ACC112 (cell line): ENCODE data around the gene WRAP73.

Source experiments
- H2AFZ ChIP-seq: fragments of 200-600 bp; sonication (generic); one replicate; pipeline ENCODE4 v1.6.0; 2017; ENCODE audit warnings: antibody characterized with exemption, low read length; ENCODE audit not compliant: unreplicated experiment
- H3K27ac ChIP-seq: fragments of 200-600 bp; sonication (generic); 2 replicates; pipeline ENCODE4 v1.5.1; 2014; ENCODE audit warnings: low read depth, mild to moderate bottlenecking, antibody characterized with exemption, low read length, moderate library complexity
- H3K27me3 ChIP-seq: fragments of 200-600 bp; sonication (generic); 2 replicates; pipeline ENCODE4 v1.6.1; 2014; ENCODE audit warnings: mild to moderate bottlenecking, antibody characterized with exemption, low read length, moderate library complexity, mixed read lengths; ENCODE audit not compliant: insufficient read depth
- H3K36me3 ChIP-seq: fragments of 200-600 bp; sonication (generic); 2 replicates; pipeline ENCODE4 v1.6.1; 2016; ENCODE audit warnings: mild to moderate bottlenecking, antibody characterized with exemption, low read length, moderate library complexity, mixed read lengths; ENCODE audit not compliant: insufficient read depth
- H3K4me1 ChIP-seq: fragments of 200-600 bp; sonication (generic); one replicate; pipeline ENCODE4 v1.6.1; 2016; ENCODE audit warnings: low read length, mixed read lengths; ENCODE audit not compliant: insufficient read depth, unreplicated experiment, control insufficient read depth
- H3K4me3 ChIP-seq: fragments of 200-600 bp; sonication (generic); 2 replicates; pipeline ENCODE4 v1.5.1; 2014; ENCODE audit warnings: mild to moderate bottlenecking, low read depth, low read length
- H3K79me2 ChIP-seq: fragments of 200-600 bp; sonication (generic); one replicate; pipeline ENCODE4 v1.6.0; 2016; ENCODE audit warnings: low read length; ENCODE audit not compliant: control insufficient read depth, unreplicated experiment, insufficient read depth

Gene WRAP73

DNA sequence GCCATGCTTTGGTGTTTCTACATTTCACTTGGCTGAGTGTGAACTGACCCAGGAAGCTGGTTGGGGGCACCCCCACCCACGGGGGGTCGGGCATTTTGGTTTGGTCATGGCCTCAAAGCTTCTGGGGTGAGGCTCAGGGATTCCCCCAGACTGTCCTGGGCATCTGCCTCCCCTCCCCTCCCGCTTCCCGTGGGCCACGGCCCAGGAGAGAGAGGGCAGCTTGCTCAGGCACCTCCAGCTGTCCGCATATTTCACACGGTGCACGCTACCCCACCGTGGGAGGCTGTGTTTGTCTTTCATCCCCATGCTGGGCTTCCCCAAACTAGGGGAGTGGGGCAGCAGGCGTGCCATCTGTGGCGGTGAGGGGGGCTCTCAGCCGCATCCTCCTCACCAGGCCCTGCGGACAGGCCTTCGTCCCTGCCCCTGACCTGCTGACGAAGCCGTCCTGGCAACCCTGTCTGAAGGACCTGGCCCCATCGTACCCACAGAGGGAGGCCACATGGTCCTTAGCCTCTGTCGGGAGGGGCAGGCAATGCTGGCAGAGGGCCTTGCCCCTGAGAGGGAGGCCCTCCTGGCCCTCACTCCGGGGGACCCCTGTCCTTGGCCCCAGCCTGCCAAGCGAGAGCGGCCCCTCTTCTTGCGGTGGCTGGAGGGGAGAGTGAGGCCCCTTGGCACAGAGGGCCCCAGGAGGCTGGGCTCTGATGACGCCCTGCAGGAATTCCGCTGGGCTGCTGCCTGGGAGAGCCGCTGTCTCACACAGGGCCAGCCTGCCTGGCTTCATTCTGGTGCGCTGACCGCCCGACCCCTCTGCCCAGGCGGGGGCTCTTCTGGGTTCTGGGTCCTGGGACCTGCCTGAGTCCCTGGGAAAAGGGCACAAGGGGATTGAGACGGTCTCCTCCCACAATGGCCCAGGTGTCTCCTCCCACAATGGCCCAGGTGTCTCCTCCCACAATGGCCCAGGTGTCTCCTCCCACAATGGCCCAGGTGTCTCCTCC lies 24.5 kb upstream of the WRAP73 start:
- Histone ChIP-seq H3K4me3 (no peak overlapping the region), H3K36me3 (no peaks in the 10 kb centered on the region), H3K27ac (no peak overlapping the region), H3K4me1 (no peaks in the 10 kb centered on the region), H3K27me3 (no peaks in the 10 kb centered on the region), H3K79me2 (no peaks in the 10 kb centered on the region), H2AFZ (no peak overlapping the region)

DNA sequence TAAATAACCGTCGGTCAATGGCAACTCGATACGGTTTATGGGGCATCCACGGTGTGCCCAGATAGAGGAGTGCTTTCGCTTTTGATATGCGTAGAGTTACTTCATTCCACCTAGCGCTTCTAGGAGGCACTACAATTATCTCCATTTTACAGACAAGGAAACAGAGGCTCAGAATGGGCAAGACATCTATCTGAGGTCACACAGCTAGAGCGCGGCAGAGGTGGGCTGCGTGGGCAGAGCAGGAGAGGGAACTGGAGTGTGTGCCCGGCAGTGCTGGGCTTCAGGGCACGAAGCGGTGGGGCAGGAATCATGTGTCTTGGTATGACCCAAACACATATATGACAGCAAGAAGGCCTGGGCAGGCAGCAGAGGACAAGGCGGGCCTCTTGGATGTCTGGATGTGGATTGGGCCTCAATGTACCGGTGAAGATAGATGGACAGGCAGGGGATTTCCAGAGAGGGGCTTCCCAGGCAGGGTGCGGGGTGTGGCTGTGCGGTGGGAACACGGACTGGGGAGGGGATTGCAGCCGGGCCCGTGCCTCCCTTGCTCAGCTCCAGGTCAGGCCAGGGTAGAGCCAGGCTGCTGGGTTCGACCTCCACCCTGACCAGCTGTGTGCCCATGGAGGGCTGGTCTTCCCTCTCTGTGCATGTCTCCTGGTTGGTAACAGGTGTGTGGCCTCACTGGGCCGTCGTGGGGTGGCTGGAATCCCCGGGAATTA lies 23.6 kb upstream of the WRAP73 start:
- Histone ChIP-seq H3K79me2 (no peaks in the 10 kb centered on the region), H3K4me1 (peaks cover 7% of the 10 kb centered on the region), H3K36me3 (no peaks in the 10 kb centered on the region), H3K27me3 (no peaks in the 10 kb centered on the region), H3K27ac (no peak overlapping the region), H3K4me3 (no peak overlapping the region), H2AFZ (no peak overlapping the region)

DNA sequence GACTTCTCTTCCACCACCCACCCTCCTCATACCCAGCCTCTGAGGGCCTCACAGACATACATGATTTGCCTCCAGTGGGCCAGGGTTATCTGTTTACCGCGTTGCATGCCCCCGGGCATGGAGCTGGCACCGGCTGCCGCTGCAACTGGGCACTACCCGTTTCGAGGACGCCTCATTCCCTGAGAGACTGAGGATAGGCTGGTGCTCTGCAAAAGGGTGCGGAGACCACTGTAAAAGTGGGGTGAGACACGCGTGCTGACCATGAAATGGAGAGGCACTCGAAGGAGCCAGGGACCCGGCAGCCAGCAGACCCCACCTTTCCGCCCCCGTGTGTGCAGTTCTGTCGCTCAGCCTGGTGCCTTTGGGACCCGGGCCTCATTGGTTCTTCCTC lies 23.1 kb upstream of the WRAP73 start:
- Histone ChIP-seq H3K79me2 (no peaks in the 10 kb centered on the region), H3K4me1 (peaks cover 9% of the 10 kb centered on the region), H3K36me3 (no peaks in the 10 kb centered on the region), H3K4me3 (no peak overlapping the region), H3K27me3 (no peaks in the 10 kb centered on the region), H3K27ac (no peak overlapping the region), H2AFZ (no peak overlapping the region)

DNA sequence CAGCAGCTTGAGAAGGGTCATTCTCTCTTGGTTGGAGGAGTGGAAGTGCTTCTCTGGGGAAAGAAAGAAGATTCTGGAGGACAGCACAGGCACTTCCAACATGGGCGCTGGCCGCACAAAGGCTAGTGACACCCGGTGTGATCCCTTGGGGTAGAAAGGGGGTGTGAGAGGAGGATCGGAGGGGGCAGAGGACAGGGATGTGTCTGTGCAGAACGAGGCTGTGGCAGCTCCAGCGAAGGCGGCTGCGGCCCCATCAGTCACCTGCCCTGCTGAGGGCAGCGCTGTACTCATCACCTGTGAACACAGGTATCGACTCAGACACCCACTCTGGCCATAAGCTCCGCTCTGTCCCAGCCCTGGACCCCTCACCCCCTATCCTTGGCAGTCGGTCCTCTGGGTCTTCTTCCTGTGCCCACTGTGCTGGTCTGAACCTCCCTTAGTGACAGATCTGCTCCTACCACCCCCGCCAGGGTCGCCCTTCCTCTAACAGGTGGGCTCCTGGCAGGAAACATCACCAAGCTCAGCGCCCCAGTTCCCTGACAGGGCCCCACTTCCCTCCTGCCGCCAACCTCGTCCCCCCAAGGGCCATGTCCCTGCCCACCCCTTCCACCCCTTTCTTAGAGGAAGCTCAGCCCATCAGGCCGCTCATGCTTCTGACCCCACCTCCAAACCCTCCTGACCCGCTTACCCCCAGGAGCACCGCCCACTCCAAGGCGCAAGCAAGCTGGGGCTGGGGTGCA lies 22.5 kb upstream of the WRAP73 start:
- H3K79me2 ChIP-seq = no peaks in the 10 kb centered on the region
- H3K27me3 ChIP-seq = no peaks in the 10 kb centered on the region
- no peak overlapping the region for H2AFZ ChIP-seq
- H3K4me1 ChIP-seq = peaks cover 9% of the 10 kb centered on the region
- no peak overlapping the region for H3K4me3 ChIP-seq
- H3K36me3 ChIP-seq = no peaks in the 10 kb centered on the region
- no peak overlapping the region for H3K27ac ChIP-seq

DNA sequence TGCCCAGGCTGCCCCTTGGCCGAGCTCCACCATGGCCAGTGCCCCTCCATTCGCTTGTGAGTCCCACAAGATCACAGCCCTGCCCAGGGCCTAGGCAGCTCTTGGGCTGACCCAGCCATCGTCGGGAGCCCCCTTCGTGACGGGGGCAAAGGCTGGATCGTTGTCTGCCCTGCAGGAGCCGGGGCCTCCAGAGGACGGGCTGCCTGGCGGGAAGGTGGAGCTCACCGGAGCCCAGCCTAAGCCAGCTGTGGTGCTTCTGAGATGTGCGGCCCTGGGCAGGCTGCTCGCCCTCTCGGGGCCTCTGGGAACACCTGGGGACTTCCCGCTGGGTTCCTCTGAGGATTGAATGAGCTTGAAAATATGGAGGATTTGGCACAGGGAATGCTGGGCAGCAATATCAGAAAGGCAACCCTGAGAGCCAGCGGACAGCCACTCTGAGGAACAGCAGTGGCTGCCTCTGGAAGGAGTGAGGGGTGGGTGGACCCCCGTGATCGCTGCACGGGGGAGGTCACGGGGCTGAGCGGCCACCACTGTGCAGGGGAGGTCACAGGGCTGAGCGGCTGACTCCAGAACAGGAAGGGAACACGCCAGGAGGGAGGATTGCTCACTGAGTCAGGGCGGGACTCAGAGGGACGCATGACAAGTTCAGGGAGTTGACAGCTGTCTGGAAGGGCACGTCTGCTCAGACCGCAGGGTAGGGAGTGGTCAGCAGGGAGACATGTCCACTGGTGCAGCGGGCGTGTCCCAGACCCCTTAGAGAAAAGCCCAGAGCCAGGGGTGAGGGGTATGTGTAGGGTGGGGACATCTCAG lies 21.7 kb upstream of the WRAP73 start:
- Histone ChIP-seq H3K27ac (no peak overlapping the region), H3K27me3 (no peaks in the 10 kb centered on the region), H2AFZ (no peak overlapping the region), H3K4me3 (no peak overlapping the region), H3K36me3 (no peaks in the 10 kb centered on the region), H3K4me1 (peaks cover 15% of the 10 kb centered on the region), H3K79me2 (no peaks in the 10 kb centered on the region)

DNA sequence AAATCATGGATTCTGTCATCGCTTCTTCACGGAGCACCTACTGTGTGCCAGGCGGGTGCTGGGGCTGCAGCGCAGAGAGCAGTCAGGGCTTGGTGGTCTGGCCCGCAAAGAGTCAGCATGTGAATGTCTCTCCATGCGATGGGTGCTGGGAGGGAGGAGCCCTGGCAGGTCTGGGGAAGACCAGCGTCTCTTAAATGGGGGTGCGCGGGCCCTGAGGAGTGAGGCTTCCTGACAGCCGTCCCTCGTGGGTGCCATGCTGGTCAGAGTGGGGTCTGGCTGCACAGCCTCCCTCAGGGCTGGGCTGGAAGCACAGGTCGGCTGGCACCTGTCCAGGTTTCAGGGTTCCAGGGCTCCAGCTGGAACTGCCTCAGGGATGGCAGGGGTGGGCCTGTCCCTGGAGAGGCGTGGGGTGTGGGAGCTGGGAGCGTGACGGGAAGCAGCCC lies 20.9 kb upstream of the WRAP73 start:
- Histone ChIP-seq H3K27me3 (no peaks in the 10 kb centered on the region), H3K36me3 (no peaks in the 10 kb centered on the region), H3K79me2 (no peaks in the 10 kb centered on the region), H3K4me3 (no peak overlapping the region), H3K27ac (no peak overlapping the region), H2AFZ (no peak overlapping the region), H3K4me1 (peaks cover 20% of the 10 kb centered on the region)

DNA sequence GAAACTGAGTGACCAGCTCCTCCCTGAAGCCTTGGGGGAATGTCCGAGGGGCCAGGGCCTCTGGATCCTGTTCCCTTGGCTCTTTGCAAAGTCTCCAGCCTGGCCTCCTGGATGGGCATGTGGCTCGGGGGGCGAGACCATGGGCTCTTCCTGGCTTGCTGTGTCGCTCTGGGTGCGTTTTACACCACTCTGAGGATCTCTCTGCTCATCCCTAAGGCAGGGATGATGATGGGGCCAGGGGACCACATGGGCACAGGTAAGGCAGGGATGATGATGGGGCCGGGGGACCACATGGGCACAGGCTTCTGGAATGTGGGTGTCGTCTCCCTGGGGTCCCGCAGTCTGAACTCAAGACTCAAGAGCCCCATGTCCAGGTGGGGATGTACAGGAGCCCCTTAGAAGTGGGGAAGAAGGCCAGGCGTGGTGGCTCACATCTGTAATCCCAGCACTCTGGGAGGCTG lies 20.1 kb upstream of the WRAP73 start:
- H3K79me2 ChIP-seq = no peaks in the 10 kb centered on the region
- H3K27ac ChIP-seq = no peak overlapping the region
- no peak overlapping the region for H2AFZ ChIP-seq
- no peaks in the 10 kb centered on the region for H3K36me3 ChIP-seq
- no peak overlapping the region for H3K4me3 ChIP-seq
- peaks cover 20% of the 10 kb centered on the region for H3K4me1 ChIP-seq
- no peaks in the 10 kb centered on the region for H3K27me3 ChIP-seq

DNA sequence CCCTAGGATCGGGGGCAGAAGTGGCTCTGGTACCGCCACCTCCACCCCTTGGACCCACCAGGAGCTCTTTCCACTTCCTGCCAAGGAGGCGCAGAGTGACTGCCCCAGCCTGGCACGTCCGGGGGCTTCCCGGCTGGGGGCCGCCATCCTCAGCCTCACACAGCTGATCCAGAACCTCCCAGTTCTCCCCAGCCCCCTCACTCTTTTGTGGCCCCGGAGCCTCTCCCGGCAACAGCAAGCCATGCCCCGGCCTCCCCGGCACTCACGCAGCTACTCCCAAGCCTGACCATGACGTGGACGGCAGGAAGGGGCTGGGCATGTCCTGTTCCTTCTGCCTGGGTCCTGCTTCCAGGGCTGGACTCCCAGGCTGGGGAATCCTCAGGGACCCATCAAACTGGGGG lies 19.5 kb upstream of the WRAP73 start:
- H3K4me3 ChIP-seq = no peak overlapping the region
- H3K27me3 ChIP-seq = no peaks in the 10 kb centered on the region
- H3K27ac ChIP-seq = no peak overlapping the region
- H3K36me3 ChIP-seq = no peaks in the 10 kb centered on the region
- no peak overlapping the region for H2AFZ ChIP-seq
- H3K79me2 ChIP-seq = no peaks in the 10 kb centered on the region
- H3K4me1 ChIP-seq = peaks cover 20% of the 10 kb centered on the region

DNA sequence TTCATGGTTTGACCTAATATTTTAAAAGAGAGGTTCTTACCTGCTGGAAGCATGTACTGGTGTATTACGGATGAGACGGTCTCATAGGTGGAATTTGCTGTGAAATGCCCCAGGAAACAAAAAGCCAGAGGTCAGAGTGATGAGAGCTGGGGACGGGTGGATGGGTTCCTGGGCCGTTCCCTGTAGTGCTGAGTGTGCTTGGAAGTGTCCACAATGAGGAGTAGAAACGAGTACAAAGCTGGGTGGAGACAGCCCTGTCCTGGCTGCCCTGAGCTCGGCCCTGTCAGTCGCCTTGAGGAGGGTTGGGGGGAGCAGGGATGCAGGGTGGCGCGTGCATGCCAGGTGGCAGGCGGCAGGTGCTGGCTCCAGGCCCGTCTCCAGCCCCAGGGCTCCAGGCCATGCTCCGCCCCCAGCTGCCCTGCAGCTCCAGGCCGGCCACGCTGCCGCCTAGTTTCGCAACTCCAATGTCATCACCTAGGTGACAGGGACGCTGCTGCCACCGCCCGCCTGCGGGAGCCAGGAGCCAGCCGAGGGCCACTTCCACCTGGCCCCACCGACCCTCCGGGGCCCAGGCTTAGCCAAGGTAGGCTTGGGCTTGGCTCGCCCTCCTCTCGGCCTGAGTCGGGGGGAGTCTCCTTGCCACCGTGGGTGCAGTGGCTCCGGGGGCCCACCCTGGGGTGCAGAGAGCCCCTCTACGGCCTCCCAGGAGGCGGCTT lies 18.8 kb upstream of the WRAP73 start:
- H3K4me3 ChIP-seq = no peak overlapping the region
- no peaks in the 10 kb centered on the region for H3K79me2 ChIP-seq
- peaks cover 20% of the 10 kb centered on the region for H3K4me1 ChIP-seq
- no peak overlapping the region for H2AFZ ChIP-seq
- no peaks in the 10 kb centered on the region for H3K36me3 ChIP-seq
- H3K27ac ChIP-seq = no peak overlapping the region
- H3K27me3 ChIP-seq = no peaks in the 10 kb centered on the region
